HCT116 (cell line): ENCODE measurements around the gene TMEM269. TPM values are rescaled to one million over a fixed set of nuclear protein-coding genes. Genes with fewer than 3 reads are reported as not detected.

Experiments
- ATAC-seq: fragments of 200-7000 bp; cut with Tn5 transposase; 2 replicates; pipeline ENCODE4 v1.9.1; 2020; ENCODE audit warnings: mild to moderate bottlenecking, moderate library complexity
- BruUV-seq: library from RNA; stranded (reverse); fragments of 400-500 nt; replicated peaks from 2 replicates; lab custom pipeline; 2021; lab: Mats Ljungman, UMichigan
- CTCF ChIA-PET: fragments of 300-600 bp; sonication (Branson Sonifier 250); formaldehyde crosslinking; loops from one replicate; lab custom pipeline; 2021; ENCODE audit warnings: antibody characterized with exemption; lab: Charles Lee
- POLR2A ChIA-PET: fragments of 300-600, 350-600 bp; sonication (Branson Sonifier 250); formaldehyde crosslinking; loops from one replicate; lab custom pipeline; 2021; ENCODE audit warnings: antibody characterized with exemption; lab: Charles Lee
- RAD21 ChIA-PET, 2 experiments: fragments of 300-600 bp; sonication (Branson Sonifier 250); formaldehyde crosslinking; loops; one replicate each; lab custom pipeline; 2023; ENCODE audit warnings: low total read pairs in 2 of 2; ENCODE audit not compliant: uncharacterized antibody in 2 of 2, unreplicated experiment in 2 of 2, low non-redundant PET in 1 of 2; lab: Charles Lee
- DNase-seq: peaks from one replicate; pipeline ENCODE4 v3.0.0-alpha.2; 2010; ENCODE audit warnings: low read depth, low spot score
- H2AFZ ChIP-seq: fragments of 200-600 bp; shearing (Covaris generic), sonication (generic); 2 replicates; pipeline ENCODE4 v1.6.1; 2017; ENCODE audit warnings: low read depth, mixed run types, mixed read lengths, antibody characterized with exemption, low read length; ENCODE audit not compliant: poor library complexity, severe bottlenecking
- H3K27ac ChIP-seq: 2 replicates; pipeline ENCODE4 v1.5.1; 2012; ENCODE audit warnings: low read depth, low read length
- H3K27me3 ChIP-seq: fragments of 200-600 bp; sonication (generic); 2 replicates; pipeline ENCODE4 v1.6.1; 2016; ENCODE audit warnings: mixed run types, low read length, mixed read lengths; ENCODE audit not compliant: insufficient read depth
- H3K36me3 ChIP-seq, 2 experiments: fragments of 200-500 bp in 1 of 2; fragments of 200-600 bp in 1 of 2; sonication (Bioruptor generic) in 1 of 2; sonication (generic) in 1 of 2; 2 replicates each; pipeline versions ENCODE4 v1.5.1 to v1.6.1; 2014 to 2016; ENCODE audit warnings: low read length in 2 of 2, inconsistent platforms in 1 of 2, mixed read lengths in 1 of 2, mixed run types in 1 of 2; ENCODE audit not compliant: insufficient read depth in 2 of 2, control insufficient read depth in 1 of 2
- H3K4me1 ChIP-seq, 2 experiments: fragments of 200-600 bp in 1 of 2; sonication (generic) in 1 of 2; 2 replicates each; pipeline versions ENCODE4 v1.5.1 to v1.6.1; 2012 to 2017; ENCODE audit warnings: low read length in 2 of 2, inconsistent platforms in 1 of 2, mild to moderate bottlenecking in 1 of 2, mixed read lengths in 1 of 2, mixed run types in 1 of 2, moderate library complexity in 1 of 2; ENCODE audit not compliant: insufficient read depth in 2 of 2, control insufficient read depth in 1 of 2
- H3K4me2 ChIP-seq: fragments of 200-600 bp; sonication (generic); 2 replicates; pipeline ENCODE4 v1.6.1; 2017; ENCODE audit warnings: mixed run types, low read length, mixed read lengths
- H3K4me3 ChIP-seq, 2 experiments: fragments of 200-600 bp in 1 of 2; sonication (generic) in 1 of 2; replicated peaks in 1 of 2; 2 replicates each; pipeline ENCODE4 v1.5.1; 2011 to 2016; ENCODE audit warnings: low read length in 2 of 2, control low read depth in 1 of 2, low read depth in 1 of 2, mild to moderate bottlenecking in 1 of 2, mixed read lengths in 1 of 2, mixed run types in 1 of 2
- H3K79me2 ChIP-seq: fragments of 200-600 bp; sonication (generic); 2 replicates; pipeline ENCODE4 v1.6.1; 2017; ENCODE audit warnings: mild to moderate bottlenecking, mixed run types, low read length, moderate library complexity, mixed read lengths; ENCODE audit not compliant: insufficient read depth
- H3K9ac ChIP-seq: fragments of 200-600 bp; sonication (generic); 2 replicates; pipeline ENCODE4 v1.6.1; 2016; ENCODE audit warnings: low read length, mixed read lengths
- H3K9me2 ChIP-seq: fragments of 200-600 bp; sonication (generic), shearing (Covaris generic); 2 replicates; pipeline ENCODE4 v1.6.1; 2017; ENCODE audit warnings: mixed run types, mild to moderate bottlenecking, moderate library complexity; ENCODE audit not compliant: insufficient read depth
- H3K9me3 ChIP-seq, 2 experiments: fragments of 200-500 bp in 1 of 2; fragments of 200-600 bp in 1 of 2; sonication (Bioruptor generic) in 1 of 2; sonication (generic) in 1 of 2; 2 replicates each; pipeline ENCODE4 v1.6.1; 2014 to 2017; ENCODE audit warnings: low read length in 2 of 2, mixed read lengths in 2 of 2, inconsistent platforms in 1 of 2, low read depth in 1 of 2, mild to moderate bottlenecking in 1 of 2, mixed run types in 1 of 2, moderate library complexity in 1 of 2; ENCODE audit not compliant: control insufficient read depth in 1 of 2, insufficient read depth in 1 of 2
- H4K20me1 ChIP-seq: fragments of 200-600 bp; sonication (generic), shearing (Covaris generic); 2 replicates; pipeline ENCODE4 v1.6.1; 2017; ENCODE audit warnings: mixed run types, mild to moderate bottlenecking, moderate library complexity; ENCODE audit not compliant: insufficient read depth
- CBX3 ChIP-seq: IDR thresholded peaks from 2 replicates; pipeline ENCODE4 v1.6.1; 2012; ENCODE audit warnings: low read depth
- CEBPB ChIP-seq: IDR thresholded peaks from 2 replicates; pipeline ENCODE4 v1.6.1; 2012; ENCODE audit warnings: low read depth
- EGR1 ChIP-seq: IDR thresholded peaks from 2 replicates; pipeline ENCODE4 v1.6.1; 2012; ENCODE audit warnings: low read depth
- ELF1 ChIP-seq: IDR thresholded peaks from 2 replicates; pipeline ENCODE4 v1.6.1; 2012; ENCODE audit warnings: low read depth, borderline replicate concordance
- EZH2 ChIP-seq: fragments of 200-600 bp; sonication (generic); IDR thresholded peaks from 2 replicates; pipeline ENCODE4 v1.6.1; 2017; ENCODE audit warnings: antibody characterized with exemption, mixed run types
- JUND ChIP-seq: IDR thresholded peaks from 2 replicates; pipeline ENCODE4 v1.6.1; 2012
- MAX ChIP-seq: IDR thresholded peaks from 2 replicates; pipeline ENCODE4 v1.6.1; 2012
- POLR2A ChIP-seq: IDR thresholded peaks from 2 replicates; pipeline ENCODE4 v1.7.0; 2011; ENCODE audit warnings: borderline replicate concordance; ENCODE audit not compliant: insufficient read depth, insufficient read length; ENCODE audit errors: extremely low read depth
- POLR2AphosphoS5 ChIP-seq: IDR thresholded peaks from 2 replicates; pipeline ENCODE4 v1.6.1; 2011; ENCODE audit warnings: mild to moderate bottlenecking, low read depth, low read length, moderate library complexity
- RAD21 ChIP-seq: IDR thresholded peaks from 2 replicates; pipeline ENCODE4 v1.6.1; 2012; ENCODE audit warnings: low read depth, mild to moderate bottlenecking
- SIN3A ChIP-seq: IDR thresholded peaks from 2 replicates; pipeline ENCODE4 v1.6.1; 2012; ENCODE audit warnings: low read depth
- SP1 ChIP-seq: IDR thresholded peaks from 2 replicates; pipeline ENCODE4 v1.6.1; 2012; ENCODE audit warnings: low read depth
- SRF ChIP-seq: IDR thresholded peaks from 2 replicates; pipeline ENCODE4 v1.6.1; 2012; ENCODE audit warnings: low read depth
- TCF7L2 ChIP-seq: IDR thresholded peaks from 2 replicates; pipeline ENCODE4 v1.7.0; 2011; ENCODE audit warnings: borderline replicate concordance, inconsistent platforms; ENCODE audit not compliant: insufficient read depth, insufficient read length; ENCODE audit errors: extremely low read depth
- YY1 ChIP-seq: IDR thresholded peaks from 2 replicates; pipeline ENCODE4 v1.6.1; 2011; ENCODE audit warnings: low read length, low read depth, moderate library complexity, mild to moderate bottlenecking; ENCODE audit not compliant: insufficient replicate concordance; ENCODE audit errors: extremely low read depth
- ZFX ChIP-seq: fragments of 450-650 bp; IDR thresholded peaks from 2 replicates; pipeline ENCODE4 v1.6.1; 2017
- ZNF274 ChIP-seq: fragments of 200-500 bp; sonication (Bioruptor generic); IDR thresholded peaks from 2 replicates; pipeline ENCODE4 v1.6.1; 2014; ENCODE audit warnings: mild to moderate bottlenecking, low read depth, low read length, inconsistent platforms
- intact Hi-C: fragments of 100-400 bp; cut with micrococcal nuclease; formaldehyde crosslinking; loops from 2 replicates; pipeline ENCODE4 v1.10.0; 2022
- total RNA-seq: library from RNA; stranded (reverse); gene quantifications from one replicate; pipeline ENCODE4 v1.2.1, GENCODE V29; 2021; ENCODE audit not compliant: unreplicated experiment
- TF ChIP-seq, protein P1 (sequence below): IDR thresholded peaks from 2 replicates; pipeline ENCODE4 v1.6.1; 2012
- TF ChIP-seq, protein P2 (sequence below): IDR thresholded peaks from 2 replicates; pipeline ENCODE4 v1.6.1; 2011; ENCODE audit warnings: mild to moderate bottlenecking, low read length, moderate library complexity; ENCODE audit not compliant: insufficient replicate concordance; ENCODE audit errors: extremely low read depth

TMEM269 gene
- total RNA-seq, 1 experiment from 2014 or later = 0.34 TPM

- H3K9ac ChIP-seq = no peak overlapping the region
- no peaks in the 10 kb centered on the region for H3K9me2 ChIP-seq
- no peaks in the 10 kb centered on the region for H4K20me1 ChIP-seq
- H3K4me3 ChIP-seq = no peak overlapping the region
- H3K27me3 ChIP-seq = no peaks in the 10 kb centered on the region
- RAD21 ChIA-PET = no interaction called here
- no peaks in the 10 kb centered on the region for H3K9me3 ChIP-seq
- POLR2A ChIA-PET = no interaction called here
- CTCF ChIA-PET = interaction anchor here (1.3 kb wide), 1 partner anchor 25 kb away, joined by 3 read pairs; no protein-coding TSS in a partner anchor
- TF ChIP-seq CEBPB = no peak
- TF ChIP-seq EZH2 = no peak
- TF ChIP-seq ELF1 = no peak
- H3K4me1 ChIP-seq = peaks cover 0 to 4% of the 10 kb centered on the region in 2 experiments; a peak in 1 of 4 replicates
- ATAC-seq (no peak), DNase-seq (no peak)
- H3K36me3 ChIP-seq = 0 out of 4 replicates have a peak, but pooled peaks cover 0 to 2% of the 10 kb centered on the region in 2 experiments
- no peak overlapping the region for H2AFZ ChIP-seq
- no TSS peak for BruUV-seq
- no peak overlapping the region for H3K4me2 ChIP-seq
- H3K27ac ChIP-seq = no peak overlapping the region
- intact Hi-C loops = no loop called here
- H3K79me2 ChIP-seq = no peaks in the 10 kb centered on the region
Measured at GRCh38 chr1:42784547-42784945, 245 bp upstream of the TMEM269 start.

DNA sequence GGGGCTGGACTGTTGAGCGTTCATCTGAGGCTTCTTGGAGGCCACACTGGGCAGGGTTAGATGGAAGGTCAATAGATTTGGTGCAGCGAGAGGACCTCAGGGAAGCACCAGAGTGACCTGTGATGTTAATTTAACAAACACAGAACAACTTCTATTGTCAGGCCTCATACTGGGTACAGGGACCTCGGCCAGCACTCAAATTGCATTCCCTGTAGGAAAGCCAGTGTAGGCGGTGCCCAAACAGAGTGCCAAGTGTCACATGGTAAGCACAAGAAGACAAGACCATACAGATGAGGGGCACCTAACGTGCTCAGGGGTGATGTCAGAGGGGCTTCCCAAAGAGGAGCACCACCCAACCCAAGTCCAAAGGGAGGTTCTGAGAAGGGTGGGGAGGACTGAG is 1.3 kb downstream of the TMEM269 start:
- ATAC-seq = no peak
- Histone ChIP-seq H4K20me1 (no peaks in the 10 kb centered on the region), H3K4me2 (no peak overlapping the region), H3K9me3 (no peaks in the 10 kb centered on the region), H3K27ac (no peak overlapping the region), H3K36me3 (no peaks in the 10 kb centered on the region), H3K79me2 (no peaks in the 10 kb centered on the region), H3K4me1 (peaks cover 0 to 4% of the 10 kb centered on the region in 2 experiments; a peak in 1 of 4 replicates), H3K9me2 (no peaks in the 10 kb centered on the region), H3K9ac (no peak overlapping the region), H2AFZ (no peak overlapping the region), H3K4me3 (no peak overlapping the region), H3K27me3 (no peaks in the 10 kb centered on the region)
- ChIA-PET POLR2A (no interaction called here), CTCF (no interaction called here), RAD21 (no interaction called here)
- no TSS peak for BruUV-seq
- no peak for DNase-seq
- intact Hi-C loops = no loop called here
- TF ChIP-seq EZH2 (no peak), CEBPB (no peak), MAX (no peak), SIN3A (no peak), YY1 (no peak), RAD21 (no peak), POLR2AphosphoS5 (no peak), SP1 (no peak), ZFX (no peak), JUND (no peak), CBX3 (no peak), TCF7L2 (no peak), ELF1 (no peak), POLR2A (no peak), ZNF274 (no peak), EGR1 (no peak), SRF (no peak)
- TF ChIP-seq, protein P1, sequence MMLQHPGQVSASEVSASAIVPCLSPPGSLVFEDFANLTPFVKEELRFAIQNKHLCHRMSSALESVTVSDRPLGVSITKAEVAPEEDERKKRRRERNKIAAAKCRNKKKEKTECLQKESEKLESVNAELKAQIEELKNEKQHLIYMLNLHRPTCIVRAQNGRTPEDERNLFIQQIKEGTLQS = no peak
- TF ChIP-seq, protein P2, sequence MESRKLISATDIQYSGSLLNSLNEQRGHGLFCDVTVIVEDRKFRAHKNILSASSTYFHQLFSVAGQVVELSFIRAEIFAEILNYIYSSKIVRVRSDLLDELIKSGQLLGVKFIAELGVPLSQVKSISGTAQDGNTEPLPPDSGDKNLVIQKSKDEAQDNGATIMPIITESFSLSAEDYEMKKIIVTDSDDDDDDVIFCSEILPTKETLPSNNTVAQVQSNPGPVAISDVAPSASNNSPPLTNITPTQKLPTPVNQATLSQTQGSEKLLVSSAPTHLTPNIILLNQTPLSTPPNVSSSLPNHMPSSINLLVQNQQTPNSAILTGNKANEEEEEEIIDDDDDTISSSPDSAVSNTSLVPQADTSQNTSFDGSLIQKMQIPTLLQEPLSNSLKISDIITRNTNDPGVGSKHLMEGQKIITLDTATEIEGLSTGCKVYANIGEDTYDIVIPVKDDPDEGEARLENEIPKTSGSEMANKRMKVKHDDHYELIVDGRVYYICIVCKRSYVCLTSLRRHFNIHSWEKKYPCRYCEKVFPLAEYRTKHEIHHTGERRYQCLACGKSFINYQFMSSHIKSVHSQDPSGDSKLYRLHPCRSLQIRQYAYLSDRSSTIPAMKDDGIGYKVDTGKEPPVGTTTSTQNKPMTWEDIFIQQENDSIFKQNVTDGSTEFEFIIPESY = no peak
